DND-41 (cell line): ENCODE results near the gene CCK.

Experiments
- ATAC-seq: fragments of 200-7000 bp; cut with Tn5 transposase; 3 replicates; pipeline ENCODE4 v1.9.1; 2021; ENCODE audit warnings: low read depth; ENCODE audit not compliant: insufficient read depth
- DNase-seq: peaks from one replicate; pipeline ENCODE4 v3.0.0-alpha.2; 2020
- H2AFZ ChIP-seq: 2 replicates; pipeline ENCODE4 v1.6.0; 2012; ENCODE audit warnings: low read depth, low read length
- H3K27ac ChIP-seq: 2 replicates; pipeline ENCODE4 v1.5.1; 2012; ENCODE audit warnings: low read length, inconsistent platforms
- H3K27me3 ChIP-seq: fragments of 200-600 bp; sonication (generic); 2 replicates; pipeline ENCODE4 v1.6.0; 2012; ENCODE audit warnings: low read length, mild to moderate bottlenecking, inconsistent platforms; ENCODE audit not compliant: insufficient read depth, poor library complexity
- H3K36me3 ChIP-seq: 2 replicates; pipeline ENCODE4 v1.5.1; 2012; ENCODE audit warnings: low read length, inconsistent platforms; ENCODE audit not compliant: insufficient read depth
- H3K4me1 ChIP-seq: 2 replicates; pipeline ENCODE4 v1.5.1; 2012; ENCODE audit warnings: mild to moderate bottlenecking, low read length; ENCODE audit not compliant: insufficient read depth
- H3K4me2 ChIP-seq: 2 replicates; pipeline ENCODE4 v1.6.0; 2012; ENCODE audit warnings: mild to moderate bottlenecking, moderate library complexity, low read length, inconsistent platforms; ENCODE audit not compliant: insufficient read depth
- H3K4me3 ChIP-seq, 2 experiments: fragments of 200-600 bp in 1 of 2; shearing (Covaris generic) in 1 of 2; 2 replicates each; pipeline ENCODE4 v1.5.1; 2012 to 2016; ENCODE audit warnings: inconsistent platforms in 2 of 2, low read length in 2 of 2, mild to moderate bottlenecking in 2 of 2, low read depth in 1 of 2, moderate library complexity in 1 of 2
- H3K79me2 ChIP-seq: 2 replicates; pipeline ENCODE4 v1.6.0; 2012; ENCODE audit warnings: low read length, inconsistent platforms; ENCODE audit not compliant: insufficient read depth
- H3K9ac ChIP-seq: 2 replicates; pipeline ENCODE4 v1.6.0; 2012; ENCODE audit warnings: low read depth, mild to moderate bottlenecking, inconsistent platforms, low read length, moderate library complexity
- H3K9me3 ChIP-seq: 2 replicates; pipeline ENCODE4 v1.5.1; 2012; ENCODE audit warnings: low read length, moderate library complexity, mild to moderate bottlenecking, inconsistent platforms; ENCODE audit not compliant: insufficient read depth, severe bottlenecking
- H4K20me1 ChIP-seq: 2 replicates; pipeline ENCODE4 v1.6.0; 2012; ENCODE audit warnings: low read length; ENCODE audit not compliant: insufficient read depth
- CTCF ChIP-seq: IDR thresholded peaks from 2 replicates; pipeline ENCODE4 v1.5.1; 2012; ENCODE audit warnings: borderline replicate concordance, low read length, moderate library complexity, mild to moderate bottlenecking; ENCODE audit not compliant: poor library complexity, severe bottlenecking; ENCODE audit errors: extremely low read depth
- EZH2 ChIP-seq: IDR thresholded peaks from 3 replicates; pipeline ENCODE4 v1.6.1; 2012; ENCODE audit warnings: borderline replicate concordance, low read depth, mild to moderate bottlenecking, moderate library complexity, low read length, inconsistent platforms; ENCODE audit not compliant: severe bottlenecking

CCK gene

GRCh38 chr3:42256135-42256819 is 9.7 kb downstream of the CCK start:
- no peak overlapping the region for H3K27ac ChIP-seq
- no peaks in the 10 kb centered on the region for H3K9me3 ChIP-seq
- H4K20me1 ChIP-seq = no peaks in the 10 kb centered on the region
- no peak overlapping the region for H3K9ac ChIP-seq
- no peak for DNase-seq
- H2AFZ ChIP-seq = no peak overlapping the region
- H3K4me1 ChIP-seq = no peaks in the 10 kb centered on the region
- no peak for ATAC-seq
- no peaks in the 10 kb centered on the region for H3K36me3 ChIP-seq
- no peak for TF ChIP-seq CTCF
- no peak for TF ChIP-seq EZH2
- no peak overlapping the region for H3K4me2 ChIP-seq
- H3K79me2 ChIP-seq = no peaks in the 10 kb centered on the region
- H3K4me3 ChIP-seq = no peak overlapping the region
- H3K27me3 ChIP-seq = peaks cover 7% of the 10 kb centered on the region

GRCh38 chr3:42254566-42254965 is 11.4 kb downstream of the CCK start:
- peaks cover 7% of the 10 kb centered on the region for H3K27me3 ChIP-seq
- H4K20me1 ChIP-seq = no peaks in the 10 kb centered on the region
- H3K4me3 ChIP-seq = no peak overlapping the region
- H3K36me3 ChIP-seq = no peaks in the 10 kb centered on the region
- no peak overlapping the region for H3K9ac ChIP-seq
- DNase-seq (no peak), ATAC-seq (no peak)
- H3K4me2 ChIP-seq = no peak overlapping the region
- TF ChIP-seq EZH2 (no peak), CTCF (no peak)
- no peak overlapping the region for H2AFZ ChIP-seq
- H3K79me2 ChIP-seq = no peaks in the 10 kb centered on the region
- H3K9me3 ChIP-seq = no peaks in the 10 kb centered on the region
- H3K4me1 ChIP-seq = no peaks in the 10 kb centered on the region
- H3K27ac ChIP-seq = no peak overlapping the region

GRCh38 chr3:42250761-42251160 is 15.2 kb downstream of the CCK start:
- H2AFZ ChIP-seq = no peak overlapping the region
- no peaks in the 10 kb centered on the region for H4K20me1 ChIP-seq
- TF ChIP-seq CTCF (no peak), EZH2 (no peak)
- no peaks in the 10 kb centered on the region for H3K9me3 ChIP-seq
- peaks cover 12% of the 10 kb centered on the region for H3K27me3 ChIP-seq
- no peaks in the 10 kb centered on the region for H3K79me2 ChIP-seq
- H3K4me1 ChIP-seq = no peaks in the 10 kb centered on the region
- no peak overlapping the region for H3K9ac ChIP-seq
- no peak overlapping the region for H3K4me3 ChIP-seq
- H3K4me2 ChIP-seq = no peak overlapping the region
- no peak overlapping the region for H3K27ac ChIP-seq
- H3K36me3 ChIP-seq = no peaks in the 10 kb centered on the region
- DNase-seq (no peak), ATAC-seq (no peak)

- Histone ChIP-seq H3K27ac (no peak overlapping the region), H3K27me3 (peaks cover 8% of the 10 kb centered on the region), H3K9me3 (no peaks in the 10 kb centered on the region), H3K36me3 (no peaks in the 10 kb centered on the region), H3K79me2 (no peaks in the 10 kb centered on the region), H4K20me1 (no peaks in the 10 kb centered on the region), H3K4me2 (peak overlapping the region; percentile 37; the same call in 1 of the 2 replicates), H3K4me1 (no peaks in the 10 kb centered on the region), H3K4me3 (no peak overlapping the region), H3K9ac (no peak overlapping the region), H2AFZ (no peak overlapping the region)
- ATAC-seq (peak; percentile 72), DNase-seq (peak; percentile 60)
- peak; percentile 77 for TF ChIP-seq CTCF
- no peak for TF ChIP-seq EZH2
Measured at GRCh38 chr3:42247576-42248027, 18.4 kb downstream of the CCK start.
